Stimulated activated CD4-positive, alpha-beta T cell treated with anti-CD3 and anti-CD28 coated beads, Interleukin-4, amount 100 ng/mL, for 1 hour (primary cell): Measurements from ENCODE around the gene SSNA1.

Experiments used
- DNase-seq: peaks from one replicate; pipeline ENCODE4 v3.0.0-alpha.2; 2020

SSNA1 gene

DNA sequence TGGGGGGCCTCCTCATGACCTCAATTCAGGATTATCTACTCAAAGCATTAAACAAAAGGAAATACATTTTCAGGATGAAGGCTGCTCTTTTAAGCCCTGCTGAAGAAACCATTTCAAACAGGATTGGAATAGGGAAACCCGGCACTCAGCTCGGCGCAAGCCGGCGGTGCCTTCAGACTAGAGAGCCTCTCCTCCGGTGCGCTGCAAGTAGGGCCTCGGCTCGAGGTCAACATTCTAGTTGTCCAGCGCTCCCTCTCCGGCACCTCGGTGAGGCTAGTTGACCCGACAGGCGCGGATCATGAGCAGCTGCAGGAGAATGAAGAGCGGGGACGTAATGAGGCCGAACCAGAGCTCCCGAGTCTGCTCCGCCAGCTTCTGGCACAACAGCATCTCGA is 16.3 kb downstream of the SSNA1 start:
- no peak for DNase-seq

DNA sequence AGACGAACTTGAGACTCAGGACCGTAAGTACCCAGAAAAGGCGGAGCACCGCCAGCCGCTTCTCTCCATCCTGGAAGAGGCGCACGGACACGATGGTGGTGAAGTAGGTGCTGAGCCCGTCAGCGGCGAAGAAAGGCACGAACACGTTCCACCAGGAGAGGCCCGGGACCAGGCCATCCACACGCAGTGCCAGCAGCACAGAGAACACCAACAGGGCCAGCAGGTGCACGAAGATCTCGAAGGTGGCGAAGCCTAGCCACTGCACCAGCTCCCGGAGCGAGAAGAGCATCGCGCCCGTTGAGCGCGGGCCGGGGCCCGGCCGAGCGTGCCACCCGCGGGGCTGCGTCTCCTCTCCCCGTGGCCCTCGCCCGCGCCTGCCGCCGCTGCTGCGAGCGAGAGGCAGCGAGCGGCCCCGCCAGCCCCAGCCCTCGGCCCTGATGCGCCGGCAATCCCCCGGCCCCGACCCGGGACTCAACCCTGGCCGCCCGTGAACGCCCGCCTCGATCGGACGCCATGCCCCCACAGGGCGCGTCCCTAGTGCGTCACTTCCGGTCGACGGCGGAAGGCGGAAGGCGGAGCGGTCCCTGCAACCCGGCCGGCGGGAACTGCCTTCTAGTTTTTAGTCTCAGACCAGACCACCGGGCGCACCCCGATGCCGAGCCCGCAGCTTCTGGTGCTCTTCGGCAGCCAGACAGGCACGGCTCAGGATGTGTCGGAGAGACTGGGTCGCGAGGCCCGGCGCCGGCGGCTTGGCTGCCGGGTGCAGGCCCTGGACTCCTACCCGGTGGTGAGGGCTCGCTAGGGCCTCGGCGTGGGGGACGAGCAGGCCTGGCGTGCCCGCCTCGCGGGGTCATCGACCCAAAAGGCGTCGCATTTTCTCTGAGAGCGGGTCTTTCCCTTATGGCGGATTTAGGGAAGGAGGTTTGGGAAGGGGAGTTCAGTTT is 16.9 kb downstream of the SSNA1 start, which contains the start of the genes NDOR1 and TMEM203:
Gene NDOR1, plus strand, starts transcription at position 575 of the 944 bp plus-strand sequence. Its CDS starts 78 bp downstream, at position 653.
Gene TMEM203, minus strand, starts transcription at position 523 of the 944 bp plus-strand sequence. Its CDS starts 234 bp downstream, at position 289.
- peak; percentile 95 for DNase-seq

- no peak for DNase-seq
These were observed 18.1 kb downstream of the SSNA1 start for GRCh38 chr9:137206602-137207001.

DNA sequence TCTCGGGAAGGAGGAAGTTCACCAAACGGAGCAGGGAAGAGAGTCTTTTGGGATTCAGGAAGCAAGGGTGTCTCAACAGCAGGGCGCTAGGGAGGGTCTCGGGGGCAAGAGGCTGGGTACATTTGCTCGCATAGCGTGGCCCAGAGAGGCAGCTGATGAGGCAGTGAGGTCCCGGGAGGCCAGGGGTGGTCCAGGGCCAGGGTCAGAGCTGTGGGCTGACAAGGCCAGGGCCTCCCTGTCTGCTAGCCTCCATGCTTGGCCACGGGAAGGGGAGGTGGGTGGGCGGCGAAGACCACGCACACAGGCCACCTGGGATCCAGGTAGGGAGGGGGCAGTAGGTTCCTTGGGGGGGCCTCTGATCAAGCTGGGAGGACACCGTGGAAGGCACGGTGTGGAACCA is 23.1 kb downstream of the SSNA1 start:
- DNase-seq, result no peak

DNA sequence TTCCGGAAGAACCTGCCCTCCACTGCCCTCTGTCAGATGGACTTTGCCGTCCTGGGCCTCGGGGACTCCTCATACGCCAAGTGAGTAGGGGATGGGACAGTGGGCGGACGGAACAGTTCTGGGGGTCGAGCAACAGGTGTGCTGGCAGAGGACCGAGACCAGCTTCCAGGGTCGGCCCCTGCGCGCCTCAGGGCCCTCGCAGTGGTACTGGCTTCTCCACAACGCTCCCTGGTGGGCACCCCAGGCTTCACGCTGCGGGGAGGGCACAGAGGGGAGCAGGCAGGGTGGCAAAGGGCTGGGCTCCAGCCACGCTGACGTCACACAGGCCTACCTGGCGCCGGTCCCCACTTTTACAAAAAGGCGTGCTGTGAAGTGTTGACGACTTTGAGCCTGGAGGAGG is 24.0 kb downstream of the SSNA1 start:
- DNase-seq, result no peak

GRCh38 chr9:137213160-137214060 is 24.9 kb downstream of the SSNA1 start:
- no peak for DNase-seq

GRCh38 chr9:137214620-137215019 is 26.1 kb downstream of the SSNA1 start:
- no peak for DNase-seq

DNA sequence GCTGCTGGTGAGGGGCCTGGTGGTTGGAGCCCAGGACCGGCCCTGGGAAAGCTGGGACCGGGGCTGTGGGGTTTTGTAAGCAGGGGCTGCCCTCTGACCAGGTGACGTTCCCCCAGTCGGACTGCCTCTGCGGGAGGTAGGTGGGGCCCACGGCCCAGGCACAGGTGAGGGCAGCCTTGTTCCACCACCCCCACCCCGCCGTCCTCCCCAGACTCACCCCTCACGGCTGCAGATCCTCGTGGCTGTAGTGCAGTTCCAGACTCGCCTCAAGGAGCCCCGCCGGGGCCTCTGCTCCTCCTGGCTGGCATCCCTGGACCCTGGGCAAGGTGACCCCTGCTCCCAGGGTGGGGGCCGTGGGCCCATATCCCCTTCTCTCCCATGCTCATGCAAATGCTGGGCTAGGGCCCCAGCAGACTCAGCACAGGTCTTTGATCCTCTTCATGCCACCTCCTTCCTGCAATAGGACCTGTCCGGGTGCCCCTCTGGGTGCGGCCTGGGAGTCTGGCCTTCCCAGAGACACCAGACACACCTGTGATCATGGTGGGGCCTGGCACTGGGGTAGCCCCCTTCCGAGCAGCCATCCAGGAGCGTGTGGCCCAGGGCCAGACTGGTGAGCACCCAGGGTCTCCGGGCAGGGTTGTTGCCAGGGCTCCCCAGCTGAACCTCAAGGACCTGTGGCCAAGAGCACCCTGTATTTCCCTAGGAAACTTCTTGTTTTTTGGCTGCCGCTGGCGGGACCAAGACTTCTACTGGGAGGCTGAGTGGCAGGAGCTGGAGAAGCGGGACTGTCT is 26.9 kb downstream of the SSNA1 start:
- no peak for DNase-seq

DNA sequence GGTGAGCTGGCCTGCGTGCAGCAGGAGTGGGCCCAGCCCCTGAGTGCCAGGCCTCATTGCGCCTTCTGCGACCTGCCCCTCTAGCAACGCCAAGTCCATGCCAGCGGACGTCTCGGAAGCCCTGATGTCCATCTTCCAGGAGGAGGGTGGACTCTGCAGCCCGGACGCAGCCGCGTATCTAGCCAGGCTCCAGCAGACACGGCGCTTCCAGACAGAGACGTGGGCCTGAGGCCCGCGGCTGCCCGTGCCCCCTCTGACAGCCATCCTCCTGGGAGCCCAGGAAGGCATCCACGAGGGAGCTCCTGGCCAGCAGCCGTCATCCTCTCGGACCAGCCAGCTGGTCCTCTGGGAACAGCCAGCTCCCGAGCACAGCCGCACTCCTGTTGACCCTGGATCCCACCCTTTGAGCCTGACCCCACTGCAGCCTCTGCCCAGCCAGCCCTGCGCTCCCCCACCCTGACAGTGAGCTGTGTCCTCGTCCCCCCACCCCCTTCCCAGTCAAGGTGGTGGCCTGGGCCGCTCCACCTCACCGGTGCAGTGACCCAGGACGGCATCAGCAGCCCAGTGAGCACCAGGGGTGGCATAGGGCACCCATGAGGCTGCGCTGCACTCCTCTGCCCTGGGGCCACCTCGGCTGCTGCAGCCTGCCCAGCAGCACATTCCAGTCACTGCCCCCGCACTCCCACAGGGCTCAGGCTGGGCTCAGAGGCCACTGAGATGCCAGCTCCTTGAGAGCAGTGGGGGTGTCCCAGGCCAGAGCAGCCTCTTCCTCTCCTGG is 27.9 kb downstream of the SSNA1 start:
- DNase-seq, result no peak

DNA sequence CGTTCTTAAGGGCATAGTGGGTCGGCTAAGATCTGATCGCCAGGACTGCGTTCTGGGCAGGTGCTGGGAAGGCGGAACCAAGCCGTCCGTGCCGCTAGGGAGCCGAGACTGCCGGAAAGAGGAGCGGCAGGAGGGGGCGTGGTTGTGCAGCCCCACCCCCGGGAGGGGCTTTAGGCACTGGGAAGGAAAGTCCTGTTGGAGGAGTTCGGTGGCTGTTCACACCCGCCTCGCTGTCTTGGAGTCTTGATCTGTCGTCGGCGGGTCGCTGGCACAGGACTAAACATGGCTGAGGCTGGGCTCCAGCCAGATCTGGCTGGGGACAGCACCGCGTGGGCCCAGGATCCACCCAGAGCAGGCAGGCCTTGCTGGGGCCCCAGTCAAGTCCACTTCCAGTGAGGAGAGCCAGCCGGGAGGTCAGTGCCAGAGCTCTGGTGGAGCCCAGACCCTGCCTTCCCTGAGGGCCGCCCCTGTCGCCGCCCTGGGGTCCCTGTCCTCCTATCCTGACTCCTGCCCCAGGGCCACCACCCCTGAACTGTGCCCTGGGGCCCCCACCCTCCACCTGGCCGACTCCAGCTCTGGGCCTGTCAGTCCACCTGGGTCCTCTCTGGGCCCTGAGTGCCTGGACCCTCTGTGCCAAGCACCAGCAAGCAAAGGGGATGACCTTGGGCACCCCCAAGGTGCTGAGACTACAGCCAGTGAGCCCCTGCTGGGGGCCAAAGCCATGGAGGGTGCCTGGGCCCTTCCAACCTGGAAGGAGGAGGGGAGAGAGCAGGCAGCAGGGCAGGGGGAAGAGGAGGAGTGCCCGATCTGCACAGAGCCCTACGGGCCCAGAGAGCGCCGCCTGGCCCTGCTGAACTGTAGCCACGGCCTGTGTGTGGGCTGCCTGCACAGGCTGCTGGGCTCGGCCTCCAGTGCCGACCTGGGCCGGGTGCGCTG is 29.1 kb downstream of the SSNA1 start:
- no peak for DNase-seq

DNA sequence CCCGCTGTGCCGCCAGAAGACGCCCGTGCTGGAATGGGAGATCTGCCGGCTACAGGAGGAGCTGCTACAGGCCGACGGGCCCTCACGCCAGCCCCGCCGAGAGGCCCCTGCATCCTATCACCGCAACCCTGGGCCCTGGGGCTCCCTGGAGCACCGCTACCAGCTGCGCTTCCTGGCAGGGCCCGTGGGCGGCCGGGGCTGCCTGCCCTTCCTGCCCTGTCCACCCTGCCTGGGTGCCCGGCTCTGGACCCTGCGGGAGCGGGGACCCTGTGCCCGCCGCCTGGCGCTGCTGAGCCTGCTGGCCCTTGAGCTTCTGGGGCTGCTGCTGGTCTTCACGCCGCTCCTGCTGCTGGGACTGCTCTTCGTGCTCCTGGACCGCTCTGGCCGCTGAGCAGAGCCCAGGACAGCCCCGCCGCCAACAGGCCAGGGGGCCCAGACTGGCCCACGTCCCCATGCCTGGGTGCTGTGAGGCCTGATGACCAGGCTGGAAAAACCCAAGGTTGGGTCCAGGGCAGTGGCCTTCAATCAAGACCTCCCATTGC is 29.8 kb downstream of the SSNA1 start:
- DNase-seq, result no peak

DNA sequence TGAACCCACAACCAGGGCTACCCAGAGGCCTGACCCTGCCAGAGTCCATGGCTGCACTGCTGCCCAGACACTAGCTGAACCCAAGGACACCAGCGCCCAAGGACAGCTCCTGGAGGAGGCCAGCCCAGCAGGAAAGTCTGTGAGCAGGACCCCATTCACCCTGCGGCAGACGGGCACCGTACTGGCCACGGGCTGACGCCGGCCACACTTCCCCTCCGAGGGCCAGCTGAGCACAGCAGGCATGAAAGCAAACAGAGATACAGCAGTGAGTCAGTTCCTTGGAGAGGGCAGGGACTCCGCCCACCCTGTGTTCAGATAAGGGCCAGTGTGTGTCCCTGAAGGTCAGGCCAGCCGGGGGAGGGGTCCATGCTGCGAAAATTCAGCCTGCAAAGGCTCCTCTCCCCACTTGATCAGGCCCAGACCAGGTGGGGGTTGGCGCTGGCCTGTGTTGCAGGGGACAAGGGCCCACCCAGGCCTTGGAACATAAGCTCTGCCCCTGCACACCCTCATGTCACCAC is 30.3 kb downstream of the SSNA1 start:
- no peak for DNase-seq

GRCh38 chr9:137219757-137220316 is 31.4 kb downstream of the SSNA1 start:
- no peak for DNase-seq

- no peak for DNase-seq
These were observed 32.0 kb downstream of the SSNA1 start for GRCh38 chr9:137220317-137221094.

GRCh38 chr9:137221095-137221505 is 32.6 kb downstream of the SSNA1 start:
- no peak for DNase-seq

GRCh38 chr9:137221506-137222111 is 33.1 kb downstream of the SSNA1 start:
- peak; percentile 42 for DNase-seq

DNA sequence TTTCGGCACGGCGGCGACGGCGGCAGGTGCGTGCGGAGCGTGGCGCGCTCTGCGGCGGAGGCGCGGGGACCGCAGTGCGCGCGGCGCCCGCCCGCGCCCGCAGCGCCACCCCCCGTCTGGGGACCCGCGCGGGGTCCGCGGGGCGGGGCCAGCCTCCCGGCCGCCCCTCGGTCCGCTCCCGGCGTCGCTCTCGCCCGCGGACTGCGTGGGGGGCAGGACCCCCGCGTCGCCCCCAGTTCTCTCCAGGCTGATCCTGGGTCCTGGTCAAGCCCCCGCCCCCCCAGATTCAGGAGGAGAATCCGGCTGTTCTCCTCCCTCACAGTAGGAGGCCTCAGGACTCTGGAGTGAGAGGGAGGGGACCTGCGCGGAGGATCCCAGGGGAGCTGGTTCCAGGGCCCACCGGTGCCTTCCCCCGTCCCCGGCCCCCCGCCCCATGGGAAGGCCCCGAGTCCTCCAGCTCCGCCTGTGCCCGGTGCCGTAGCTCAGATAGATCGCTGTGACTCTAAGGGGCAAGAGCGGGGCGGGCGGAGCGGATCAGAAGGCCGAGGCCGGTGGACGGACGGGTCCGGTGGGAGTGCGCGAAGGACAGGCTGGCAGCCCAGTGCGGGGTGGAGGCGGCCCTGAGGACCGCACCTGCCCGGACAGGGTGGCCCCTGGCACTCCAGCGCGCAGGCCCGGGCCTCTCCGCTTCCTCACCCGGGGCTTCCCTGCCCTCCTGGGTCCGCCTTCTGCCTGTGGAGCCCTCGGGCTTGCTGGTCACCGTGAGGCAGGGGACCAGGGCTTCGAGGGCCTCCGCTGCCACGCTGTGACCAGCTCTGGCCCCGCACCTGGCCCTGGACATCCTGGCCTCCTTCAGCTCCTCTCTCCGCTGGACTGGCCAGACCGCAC is 34.0 kb downstream of the SSNA1 start, which contains the start of gene RNF208:
Gene RNF208, minus strand, starts transcription at position 51 of the 888 bp plus-strand sequence. CDS start 1,028 bp downstream, outside the sequence.
- no peak for DNase-seq
